Gastroesophageal sphincter (tissue), 4 donors: Measurements from ENCODE around the gene CHN1. TPM values are rescaled to one million over a fixed set of nuclear protein-coding genes. Genes with fewer than 3 reads are reported as not detected.
A peak's percentile ranks its signal among the peaks of the same experiment; 100 is the strongest.

ENCODE experiments used
- ATAC-seq: fragments of 150-250 bp; one replicate; pipeline ENCODE4 v1.9.1; 2016; ENCODE audit warnings: mild to moderate bottlenecking, moderate library complexity
- H3K27ac ChIP-seq, 4 donors: fragments of 200-600 bp; sonication (generic) in 3 of 4; 1 replicate in 3 of 4; 2 replicates in 1 of 4; pipeline ENCODE4 v1.5.1; 2016 to 2019
- H3K27me3 ChIP-seq: fragments of 200-600 bp; sonication (generic); one replicate; pipeline ENCODE4 v1.5.1; 2019
- H3K36me3 ChIP-seq, 2 donors: fragments of 200-600 bp; sonication (generic); one replicate each; pipeline ENCODE4 v1.5.1; 2019; ENCODE audit warnings: control low read depth in 1 of 2
- H3K4me1 ChIP-seq, 3 donors: fragments of 200-600 bp; sonication (generic); 1 replicate in 2 of 3; 2 replicates in 1 of 3; pipeline ENCODE4 v1.5.1; 2016 to 2019; ENCODE audit warnings: control low read depth in 2 of 3
- H3K4me3 ChIP-seq, 2 donors: fragments of 200-600 bp; sonication (generic); one replicate each; pipeline ENCODE4 v1.5.1; 2019; ENCODE audit warnings: mild to moderate bottlenecking in 1 of 2, moderate library complexity in 1 of 2
- H3K9me3 ChIP-seq, 3 donors: fragments of 200-600 bp; sonication (generic); one replicate each; pipeline ENCODE4 v1.5.1; 2017 to 2019; ENCODE audit warnings: control low read depth in 2 of 3
- EP300 ChIP-seq: sonication (generic); formaldehyde crosslinking; IDR thresholded peaks from one replicate; pipeline ENCODE4 v1.6.1; 2017; ENCODE audit warnings: antibody characterized with exemption, mild to moderate bottlenecking
- POLR2A ChIP-seq, 2 donors: fragments of 450-650 bp; IDR thresholded peaks; one replicate each; pipeline ENCODE4 v1.6.1; 2017; ENCODE audit warnings: antibody characterized with exemption in 2 of 2, mild to moderate bottlenecking in 2 of 2, moderate library complexity in 1 of 2
- POLR2AphosphoS5 ChIP-seq: sonication (generic); formaldehyde crosslinking; IDR thresholded peaks from one replicate; pipeline ENCODE4 v1.6.1; 2017; ENCODE audit warnings: antibody characterized with exemption
- WGBS, 2 donors: methylation state at CpG; one replicate each; pipeline ENCODE4 v1.1.5; 2018; ENCODE audit warnings: low coverage in 1 of 2; 5-methylcytosine and 5-hydroxymethylcytosine counted together
- total RNA-seq, 4 donors: library from RNA; depleted of rRNA; stranded (reverse); fragments of >200 nt; gene quantifications; one replicate each; pipeline ENCODE4 v1.1.0, GENCODE V29; 2016
- TF ChIP-seq, protein P1 (sequence below), 4 experiments: fragments of 200-600 bp in 2 of 4; fragments of 450-650 bp in 2 of 4; sonication (generic) in 1 of 4; IDR thresholded peaks; one replicate each; pipeline ENCODE4 v1.5.1; 2017 to 2019; ENCODE audit warnings: antibody characterized with exemption in 4 of 4, mild to moderate bottlenecking in 2 of 4, moderate library complexity in 2 of 4

The CHN1 gene
- total RNA-seq, 4 donors from 2014 or later: 13.3 to 35.8 (median 31.1) TPM

DNA sequence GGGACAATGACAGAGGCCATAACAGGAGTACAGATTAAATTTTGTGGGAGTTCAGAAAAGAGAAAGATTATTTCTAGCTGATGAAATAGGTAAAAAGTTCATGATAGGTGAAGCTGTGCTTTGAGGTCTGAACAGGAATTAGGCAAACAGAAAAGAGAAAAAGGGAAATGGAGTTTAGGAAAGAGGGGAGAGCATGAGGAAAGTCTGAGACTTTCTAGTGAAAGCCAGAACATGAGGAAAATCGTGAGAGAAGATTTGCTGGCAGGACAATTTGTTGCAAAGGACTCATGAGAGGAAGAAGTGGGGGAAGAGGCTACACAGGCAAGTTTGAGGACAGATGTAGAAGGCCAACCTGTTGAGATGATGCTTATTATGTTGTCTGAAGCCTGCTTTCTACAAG lies 6.3 kb upstream of the CHN1 start:
- peaks cover 0 to 35% (median 5%) of the 10 kb centered on the region in 3 donors for H3K4me1 ChIP-seq
- TF ChIP-seq POLR2A (IDR thresholded peaks at IDR 0.05) (no peak), EP300 (no peak), POLR2AphosphoS5 (no peak)
- TF ChIP-seq, protein P1, sequence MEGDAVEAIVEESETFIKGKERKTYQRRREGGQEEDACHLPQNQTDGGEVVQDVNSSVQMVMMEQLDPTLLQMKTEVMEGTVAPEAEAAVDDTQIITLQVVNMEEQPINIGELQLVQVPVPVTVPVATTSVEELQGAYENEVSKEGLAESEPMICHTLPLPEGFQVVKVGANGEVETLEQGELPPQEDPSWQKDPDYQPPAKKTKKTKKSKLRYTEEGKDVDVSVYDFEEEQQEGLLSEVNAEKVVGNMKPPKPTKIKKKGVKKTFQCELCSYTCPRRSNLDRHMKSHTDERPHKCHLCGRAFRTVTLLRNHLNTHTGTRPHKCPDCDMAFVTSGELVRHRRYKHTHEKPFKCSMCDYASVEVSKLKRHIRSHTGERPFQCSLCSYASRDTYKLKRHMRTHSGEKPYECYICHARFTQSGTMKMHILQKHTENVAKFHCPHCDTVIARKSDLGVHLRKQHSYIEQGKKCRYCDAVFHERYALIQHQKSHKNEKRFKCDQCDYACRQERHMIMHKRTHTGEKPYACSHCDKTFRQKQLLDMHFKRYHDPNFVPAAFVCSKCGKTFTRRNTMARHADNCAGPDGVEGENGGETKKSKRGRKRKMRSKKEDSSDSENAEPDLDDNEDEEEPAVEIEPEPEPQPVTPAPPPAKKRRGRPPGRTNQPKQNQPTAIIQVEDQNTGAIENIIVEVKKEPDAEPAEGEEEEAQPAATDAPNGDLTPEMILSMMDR (IDR thresholded peaks at IDR 0.05): no peak
- no peaks in the 10 kb centered on the region for H3K27me3 ChIP-seq
- 47% methylated on average over 1 of the region's 1 CpG; no CpG with 5 or more reads in 1 of the 2 donors for WGBS, 2 donors
- H3K36me3 ChIP-seq: no peaks in the 10 kb centered on the region
- H3K27ac ChIP-seq: no peak overlapping the region
- no peak overlapping the region for H3K4me3 ChIP-seq
- ATAC-seq: no peak
- no peaks in the 10 kb centered on the region for H3K9me3 ChIP-seq

DNA sequence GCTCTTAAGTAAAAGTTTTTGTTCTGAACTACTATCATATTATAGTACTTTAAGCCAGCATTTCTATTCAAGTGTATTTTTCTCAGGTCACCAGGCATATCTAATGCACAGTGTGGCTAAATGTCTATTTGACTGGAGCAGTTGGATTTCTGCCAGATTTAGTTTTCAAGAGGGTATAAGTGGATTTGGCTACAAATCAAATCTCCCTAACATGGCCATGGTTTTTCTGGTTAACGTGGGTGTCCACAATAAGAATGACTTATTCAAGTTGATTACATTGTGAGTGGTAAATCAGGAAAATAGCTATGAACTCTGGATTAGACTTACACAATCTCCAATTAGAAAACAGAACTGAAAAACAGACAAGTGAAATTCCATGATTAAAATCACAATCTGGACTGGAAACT lies 5.7 kb upstream of the CHN1 start:
- H3K4me3 ChIP-seq: no peak overlapping the region
- no peak for ATAC-seq
- H3K27ac ChIP-seq: peak overlapping the region in 1 of 4 donors; percentile 70
- peaks cover 0 to 42% (median 5%) of the 10 kb centered on the region in 3 donors for H3K4me1 ChIP-seq
- H3K27me3 ChIP-seq: no peaks in the 10 kb centered on the region
- H3K9me3 ChIP-seq: no peaks in the 10 kb centered on the region
- no peaks in the 10 kb centered on the region for H3K36me3 ChIP-seq
- TF ChIP-seq POLR2AphosphoS5: no peak
- no peak for TF ChIP-seq EP300
- TF ChIP-seq, protein P1 (IDR thresholded peaks at IDR 0.05): no peak
- TF ChIP-seq POLR2A (IDR thresholded peaks at IDR 0.05): no peak
- 17% methylated on average over 1 of the region's 1 CpG; no CpG with 5 or more reads in 1 of the 2 donors for WGBS, 2 donors

DNA sequence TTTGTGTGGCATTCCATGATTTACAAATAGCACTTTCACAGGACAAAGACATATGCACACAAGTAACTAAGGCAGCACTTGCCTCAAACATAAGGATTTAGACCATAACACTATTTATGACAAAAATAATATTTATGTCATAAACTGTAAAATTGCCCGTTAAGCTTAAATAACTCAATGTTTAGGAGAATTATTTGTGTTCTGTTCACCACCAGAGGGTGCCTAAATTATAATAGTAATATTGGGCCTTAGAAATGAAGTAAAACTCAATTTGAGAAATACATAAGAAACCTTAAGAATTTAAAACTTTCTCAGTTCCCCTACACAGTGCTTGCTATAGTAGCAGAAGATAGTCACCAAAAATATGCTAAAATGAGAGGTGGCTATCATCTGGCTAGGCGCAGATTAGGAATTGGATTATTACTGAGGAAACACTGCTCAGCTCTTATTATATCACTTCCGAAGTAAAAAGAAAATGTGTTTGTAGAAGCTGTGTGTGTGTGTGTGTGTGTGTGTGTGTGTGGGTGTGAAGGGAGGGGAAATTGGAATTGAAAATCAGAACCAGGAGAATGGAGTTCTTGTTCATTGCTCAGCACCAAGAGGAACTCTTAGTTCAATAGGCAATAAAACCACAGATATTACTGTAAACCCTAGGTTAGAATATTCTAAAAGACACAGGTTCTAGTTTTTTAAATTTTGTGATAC lies 4.9 kb upstream of the CHN1 start:
- Histone ChIP-seq H3K4me3 (no peak overlapping the region), H3K36me3 (no peaks in the 10 kb centered on the region), H3K9me3 (no peaks in the 10 kb centered on the region), H3K27me3 (no peaks in the 10 kb centered on the region), H3K27ac (peak overlapping the region in 1 of 4 donors; percentile 70), H3K4me1 (peaks cover 0 to 46% (median 5%) of the 10 kb centered on the region in 3 donors)
- TF ChIP-seq POLR2A (IDR thresholded peaks at IDR 0.05): no peak
- TF ChIP-seq POLR2AphosphoS5: no peak
- no peak for TF ChIP-seq EP300
- TF ChIP-seq, protein P1 (IDR thresholded peaks at IDR 0.05): no peak
- 60 to 77% methylated on average over 3 of the region's 3 CpGs for WGBS, 2 donors
- ATAC-seq: no peak

DNA sequence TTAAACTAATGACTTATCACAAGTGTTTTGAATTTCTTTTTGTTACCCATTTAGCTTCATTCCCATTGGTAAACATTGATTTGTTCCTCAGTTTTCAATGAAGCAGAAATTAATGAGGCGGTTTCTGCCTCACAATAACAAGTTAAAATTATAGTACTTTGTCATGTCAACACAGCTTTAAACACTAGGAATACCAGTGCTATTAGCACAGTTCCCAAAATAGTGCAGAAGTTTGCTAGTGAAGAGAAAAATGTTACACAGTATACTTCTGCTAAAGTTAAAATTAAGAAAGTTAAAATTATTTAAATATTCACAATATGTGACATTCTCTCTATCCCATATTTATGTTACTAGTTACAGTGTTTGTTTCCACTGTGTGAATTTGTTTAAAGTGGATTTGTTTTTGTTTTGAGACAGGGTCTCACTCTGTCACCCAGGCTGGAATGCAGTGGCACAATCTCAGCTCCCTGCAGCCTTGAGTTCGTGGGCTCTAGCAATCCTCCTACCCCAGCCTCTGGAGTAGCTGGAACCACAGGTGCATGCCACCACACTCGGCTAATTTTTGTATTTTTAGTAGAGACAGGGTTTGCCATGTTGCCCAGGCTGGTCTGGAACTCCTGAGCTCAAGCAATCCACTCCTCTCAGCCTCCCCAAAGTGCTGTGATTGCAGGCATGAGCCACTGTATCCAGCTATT lies 3.8 kb upstream of the CHN1 start:
- no peaks in the 10 kb centered on the region for H3K9me3 ChIP-seq
- no peaks in the 10 kb centered on the region for H3K36me3 ChIP-seq
- peaks cover 0 to 51% (median 5%) of the 10 kb centered on the region in 3 donors for H3K4me1 ChIP-seq
- 46 to 50% methylated on average over 1 to 3 of the region's 3 CpGs for whole genome bisulfite sequencing, 2 donors
- H3K27ac ChIP-seq: peak overlapping the region in 3 of 4 donors; percentile 51 to 70 (median 62)
- TF ChIP-seq EP300 (no peak), POLR2AphosphoS5 (no peak)
- TF ChIP-seq, protein P1 (IDR thresholded peaks at IDR 0.05): no peak
- no peaks in the 10 kb centered on the region for H3K27me3 ChIP-seq
- no peak for ATAC-seq
- no peak overlapping the region for H3K4me3 ChIP-seq
